Ishikawa (cell line): Measurements from ENCODE around the gene PMEL.

ENCODE experiments used
- CEBPB ChIP-seq: IDR thresholded peaks from 2 replicates; pipeline ENCODE4 v1.6.1; 2012
- CREB1 ChIP-seq: IDR thresholded peaks from 2 replicates; pipeline ENCODE4 v1.6.1; 2012; ENCODE audit warnings: low read depth
- EGR1 ChIP-seq: IDR thresholded peaks from 2 replicates; pipeline ENCODE4 v1.6.1; 2012
- EP300 ChIP-seq: IDR thresholded peaks from 2 replicates; pipeline ENCODE4 v1.6.1; 2012; ENCODE audit warnings: borderline replicate concordance
- FOXM1 ChIP-seq: IDR thresholded peaks from 2 replicates; pipeline ENCODE4 v1.6.1; 2012; ENCODE audit warnings: low read depth, borderline replicate concordance
- NFIC ChIP-seq: IDR thresholded peaks from 2 replicates; pipeline ENCODE4 v1.6.1; 2012
- RAD21 ChIP-seq: IDR thresholded peaks from 2 replicates; pipeline ENCODE4 v1.6.1; 2012; ENCODE audit warnings: low read depth
- TAF1 ChIP-seq: IDR thresholded peaks from 2 replicates; pipeline ENCODE4 v1.6.1; 2012; ENCODE audit warnings: low read depth, mild to moderate bottlenecking
- TCF12 ChIP-seq: IDR thresholded peaks from 2 replicates; pipeline ENCODE4 v1.6.1; 2012; ENCODE audit warnings: low read depth
- TEAD4 ChIP-seq: IDR thresholded peaks from 2 replicates; pipeline ENCODE4 v1.6.1; 2012
- YY1 ChIP-seq: IDR thresholded peaks from 2 replicates; pipeline ENCODE4 v1.6.1; 2012; ENCODE audit warnings: low read depth
- ZBTB7A ChIP-seq: IDR thresholded peaks from 2 replicates; pipeline ENCODE4 v1.6.1; 2012; ENCODE audit warnings: low read depth
- TF ChIP-seq, protein P1 (sequence below): IDR thresholded peaks from 2 replicates; pipeline ENCODE4 v1.6.1; 2012
- TF ChIP-seq, protein P2 (sequence below): IDR thresholded peaks from 2 replicates; pipeline ENCODE4 v1.6.1; 2012
- TF ChIP-seq, protein P3 (sequence below): IDR thresholded peaks from 2 replicates; pipeline ENCODE4 v1.6.1; 2012; ENCODE audit warnings: low read depth, mild to moderate bottlenecking

The PMEL gene

DNA sequence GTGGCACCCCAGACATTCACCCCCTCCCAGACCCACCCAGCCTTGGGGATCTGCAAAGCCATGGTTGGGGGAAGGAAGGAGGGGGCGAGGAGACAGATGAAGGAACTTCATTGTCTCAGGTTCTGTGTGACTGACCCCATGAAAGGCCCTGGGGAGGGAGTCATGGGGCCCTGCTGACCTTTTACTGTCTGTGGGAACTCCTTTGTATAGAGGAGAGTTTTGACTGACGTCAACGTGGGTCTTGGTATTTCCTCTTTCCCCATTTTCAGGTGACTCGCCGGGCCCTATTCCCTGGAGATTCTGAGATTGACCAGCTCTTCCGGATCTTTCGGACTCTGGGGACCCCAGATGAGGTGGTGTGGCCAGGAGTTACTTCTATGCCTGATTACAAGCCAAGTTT lies 4.9 kb upstream of the PMEL start:
- TF ChIP-seq YY1 (no peak), RAD21 (no peak), TAF1 (no peak), EGR1 (no peak), ZBTB7A (no peak), TEAD4 (no peak), CREB1 (no peak), FOXM1 (no peak), CEBPB (no peak), EP300 (no peak), NFIC (no peak), TCF12 (no peak)
- TF ChIP-seq, protein P1, sequence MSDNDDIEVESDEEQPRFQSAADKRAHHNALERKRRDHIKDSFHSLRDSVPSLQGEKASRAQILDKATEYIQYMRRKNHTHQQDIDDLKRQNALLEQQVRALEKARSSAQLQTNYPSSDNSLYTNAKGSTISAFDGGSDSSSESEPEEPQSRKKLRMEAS: no peak
- TF ChIP-seq, protein P2, sequence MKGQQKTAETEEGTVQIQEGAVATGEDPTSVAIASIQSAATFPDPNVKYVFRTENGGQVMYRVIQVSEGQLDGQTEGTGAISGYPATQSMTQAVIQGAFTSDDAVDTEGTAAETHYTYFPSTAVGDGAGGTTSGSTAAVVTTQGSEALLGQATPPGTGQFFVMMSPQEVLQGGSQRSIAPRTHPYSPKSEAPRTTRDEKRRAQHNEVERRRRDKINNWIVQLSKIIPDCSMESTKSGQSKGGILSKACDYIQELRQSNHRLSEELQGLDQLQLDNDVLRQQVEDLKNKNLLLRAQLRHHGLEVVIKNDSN: no peak
- TF ChIP-seq, protein P3, sequence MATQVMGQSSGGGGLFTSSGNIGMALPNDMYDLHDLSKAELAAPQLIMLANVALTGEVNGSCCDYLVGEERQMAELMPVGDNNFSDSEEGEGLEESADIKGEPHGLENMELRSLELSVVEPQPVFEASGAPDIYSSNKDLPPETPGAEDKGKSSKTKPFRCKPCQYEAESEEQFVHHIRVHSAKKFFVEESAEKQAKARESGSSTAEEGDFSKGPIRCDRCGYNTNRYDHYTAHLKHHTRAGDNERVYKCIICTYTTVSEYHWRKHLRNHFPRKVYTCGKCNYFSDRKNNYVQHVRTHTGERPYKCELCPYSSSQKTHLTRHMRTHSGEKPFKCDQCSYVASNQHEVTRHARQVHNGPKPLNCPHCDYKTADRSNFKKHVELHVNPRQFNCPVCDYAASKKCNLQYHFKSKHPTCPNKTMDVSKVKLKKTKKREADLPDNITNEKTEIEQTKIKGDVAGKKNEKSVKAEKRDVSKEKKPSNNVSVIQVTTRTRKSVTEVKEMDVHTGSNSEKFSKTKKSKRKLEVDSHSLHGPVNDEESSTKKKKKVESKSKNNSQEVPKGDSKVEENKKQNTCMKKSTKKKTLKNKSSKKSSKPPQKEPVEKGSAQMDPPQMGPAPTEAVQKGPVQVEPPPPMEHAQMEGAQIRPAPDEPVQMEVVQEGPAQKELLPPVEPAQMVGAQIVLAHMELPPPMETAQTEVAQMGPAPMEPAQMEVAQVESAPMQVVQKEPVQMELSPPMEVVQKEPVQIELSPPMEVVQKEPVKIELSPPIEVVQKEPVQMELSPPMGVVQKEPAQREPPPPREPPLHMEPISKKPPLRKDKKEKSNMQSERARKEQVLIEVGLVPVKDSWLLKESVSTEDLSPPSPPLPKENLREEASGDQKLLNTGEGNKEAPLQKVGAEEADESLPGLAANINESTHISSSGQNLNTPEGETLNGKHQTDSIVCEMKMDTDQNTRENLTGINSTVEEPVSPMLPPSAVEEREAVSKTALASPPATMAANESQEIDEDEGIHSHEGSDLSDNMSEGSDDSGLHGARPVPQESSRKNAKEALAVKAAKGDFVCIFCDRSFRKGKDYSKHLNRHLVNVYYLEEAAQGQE: no peak

DNA sequence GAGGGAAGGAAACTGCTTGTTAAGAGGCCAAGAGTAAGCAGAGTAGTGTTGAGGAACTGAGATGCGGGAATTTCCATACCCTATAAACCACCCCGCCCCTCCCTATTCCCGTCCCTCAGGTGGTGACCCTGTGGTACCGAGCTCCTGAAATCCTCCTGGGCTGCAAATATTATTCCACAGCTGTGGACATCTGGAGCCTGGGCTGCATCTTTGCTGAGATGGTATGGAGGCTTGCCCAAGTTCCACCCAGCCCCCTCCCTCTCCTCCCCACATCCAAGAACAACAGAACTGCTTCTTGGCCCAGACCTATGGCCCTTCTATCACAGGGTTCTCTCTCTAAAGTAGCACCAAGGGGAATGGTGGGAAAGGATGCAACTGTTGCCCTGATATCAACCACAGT lies 3.5 kb upstream of the PMEL start:
- TF ChIP-seq EGR1: no peak
- no peak for TF ChIP-seq CEBPB
- no peak for TF ChIP-seq TCF12
- TF ChIP-seq, protein P1: no peak
- TF ChIP-seq ZBTB7A: no peak
- TF ChIP-seq, protein P3: no peak
- no peak for TF ChIP-seq NFIC
- TF ChIP-seq CREB1: no peak
- TF ChIP-seq EP300: no peak
- TF ChIP-seq TAF1: no peak
- no peak for TF ChIP-seq RAD21
- TF ChIP-seq, protein P2: no peak
- TF ChIP-seq TEAD4: no peak
- TF ChIP-seq YY1: no peak
- TF ChIP-seq FOXM1: no peak

DNA sequence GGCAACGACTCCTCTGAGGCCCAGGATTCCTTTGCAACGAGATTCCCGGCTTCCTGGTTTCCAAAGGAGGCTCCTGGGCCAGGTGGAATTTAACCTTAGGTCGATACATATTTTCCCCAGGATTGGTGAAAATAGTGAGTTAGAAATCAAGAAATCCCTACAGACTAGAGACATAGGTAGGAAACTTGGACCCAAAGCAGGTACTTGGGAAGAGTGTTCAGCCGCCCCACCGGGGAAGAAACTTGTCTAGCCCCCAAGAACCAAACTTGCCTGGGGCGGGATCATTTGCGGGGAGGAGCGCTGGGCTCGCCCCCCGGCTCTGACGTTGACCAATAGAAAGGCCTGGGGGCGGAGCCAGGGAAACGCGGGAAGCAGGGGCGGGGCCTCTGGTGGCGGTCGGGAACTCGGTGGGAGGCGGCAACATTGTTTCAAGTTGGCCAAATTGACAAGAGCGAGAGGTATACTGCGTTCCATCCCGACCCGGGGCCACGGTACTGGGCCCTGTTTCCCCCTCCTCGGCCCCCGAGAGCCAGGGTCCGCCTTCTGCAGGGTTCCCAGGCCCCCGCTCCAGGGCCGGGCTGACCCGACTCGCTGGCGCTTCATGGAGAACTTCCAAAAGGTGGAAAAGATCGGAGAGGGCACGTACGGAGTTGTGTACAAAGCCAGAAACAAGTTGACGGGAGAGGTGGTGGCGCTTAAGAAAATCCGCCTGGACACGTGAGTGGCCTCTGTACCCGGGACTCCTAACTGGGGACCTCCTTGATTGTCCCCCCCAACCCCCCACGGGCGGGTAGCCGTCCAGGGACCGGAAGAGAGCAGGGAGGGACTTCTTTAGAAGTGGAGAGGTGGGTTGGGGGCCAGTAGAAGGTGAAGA lies 803 bp upstream of the PMEL start, which contains the start of gene CDK2:
TSS of gene CDK2 (plus strand) at position 423 of the 874 bp plus-strand sequence. CDS start at position 602, 179 bp downstream.
- 0 out of 2 replicates have a peak, but pooled peaks have one; percentile 33 for TF ChIP-seq YY1
- TF ChIP-seq TAF1: peak; percentile 91
- no peak for TF ChIP-seq ZBTB7A
- TF ChIP-seq EGR1: peak; percentile 18; the same call in 1 of the 2 replicates
- peak; percentile 4; the same call in 1 of the 2 replicates for TF ChIP-seq TEAD4
- TF ChIP-seq TCF12: peak; percentile 15; the same call in 1 of the 2 replicates
- no peak for TF ChIP-seq EP300
- TF ChIP-seq CREB1: peak; percentile 73
- TF ChIP-seq, protein P1: peak; percentile 65
- TF ChIP-seq, protein P2: no peak

DNA sequence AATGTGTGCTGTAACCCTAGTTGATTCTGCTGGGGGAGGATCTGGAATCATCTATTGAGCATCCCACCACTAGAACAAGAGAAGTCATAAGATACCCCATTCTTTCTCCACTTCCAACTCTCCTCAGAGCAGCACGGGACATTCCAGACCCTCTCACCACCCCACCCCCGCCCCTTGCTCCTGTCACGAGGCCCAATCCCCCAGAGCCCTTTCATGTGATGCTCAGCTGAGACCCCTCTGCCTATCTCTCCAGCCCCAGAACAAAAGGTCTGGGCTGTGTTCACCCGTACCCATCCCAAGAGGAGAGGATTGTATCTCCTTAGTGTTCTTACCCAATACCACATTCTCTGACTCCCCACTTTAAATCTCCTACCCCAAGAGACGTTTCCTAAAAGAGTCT lies 602 bp downstream of the PMEL start:
- no peak for TF ChIP-seq YY1
- no peak for TF ChIP-seq EGR1
- TF ChIP-seq EP300: no peak
- no peak for TF ChIP-seq FOXM1
- no peak for TF ChIP-seq TEAD4
- TF ChIP-seq TAF1: no peak
- no peak for TF ChIP-seq ZBTB7A
- no peak for TF ChIP-seq RAD21
- TF ChIP-seq, protein P3: no peak
- TF ChIP-seq, protein P1: no peak
- TF ChIP-seq, protein P2: no peak
- no peak for TF ChIP-seq TCF12
- no peak for TF ChIP-seq CEBPB
- no peak for TF ChIP-seq NFIC
- no peak for TF ChIP-seq CREB1
